Cardiac muscle cell (in vitro differentiated cells and primary cell): Measurements from ENCODE around the gene ADAMTS12. TPM values are rescaled to one million over a fixed set of nuclear protein-coding genes. Genes with fewer than 3 reads are reported as not detected.

ENCODE experiments used
- DNase-seq, 2 donors: peaks; one replicate each; pipeline versions ENCODE4 v3.0.0 to v3.0.0-alpha.2; 2010 to 2017; ENCODE audit warnings: low read depth in 1 of 2, low spot score in 1 of 2
- H3K27ac ChIP-seq: fragments of 200-600 bp; sonication (generic); 2 replicates; pipeline ENCODE4 v1.5.1; 2016
- H3K27me3 ChIP-seq: fragments of 200-600 bp; sonication (generic); 2 replicates; pipeline ENCODE4 v1.6.0; 2016; ENCODE audit warnings: control low read depth
- H3K36me3 ChIP-seq: fragments of 200-600 bp; sonication (generic); 2 replicates; pipeline ENCODE4 v1.5.1; 2016; ENCODE audit warnings: control low read depth
- H3K4me1 ChIP-seq: fragments of 200-600 bp; sonication (generic); 2 replicates; pipeline ENCODE4 v1.8.1; 2017; ENCODE audit warnings: low read depth, mild to moderate bottlenecking, mixed run types
- H3K4me3 ChIP-seq: fragments of 200-600 bp; sonication (generic); 2 replicates; pipeline ENCODE4 v1.5.1; 2016; ENCODE audit warnings: mild to moderate bottlenecking
- H3K9me3 ChIP-seq: fragments of 200-600 bp; sonication (generic); 2 replicates; pipeline ENCODE4 v1.5.1; 2017; ENCODE audit warnings: low read depth, mild to moderate bottlenecking, control low read depth
- CTCF ChIP-seq: IDR thresholded peaks from 2 replicates; pipeline ENCODE4 v1.5.1; 2012; ENCODE audit warnings: low read depth, mild to moderate bottlenecking, low read length
- polyA plus RNA-seq: library from polyadenylated mRNA; unstranded; fragments of >200 nt; fragmentation: Nextera tagmentation; extraction: Ambion mirVana; gene quantifications from 2 replicates; pipeline ENCODE4 v1.2.1, GENCODE V29; 2016
- total RNA-seq: library from RNA; depleted of rRNA; stranded (reverse); fragments of >200 nt; gene quantifications from 2 replicates; pipeline ENCODE4 v1.2.3, GENCODE V29; 2016

The ADAMTS12 gene
- 25.6 and 48.4 TPM in 2 replicates for total RNA-seq
- 29.3 and 50.4 TPM in 2 replicates for polyA plus RNA-seq

- H3K27me3 ChIP-seq: no peaks in the 10 kb centered on the region
- peak within 1 kb of the TSS; percentile 89 for H3K27ac ChIP-seq
- no peaks in the 10 kb centered on the region for H3K36me3 ChIP-seq
- peaks cover 28% of the 10 kb centered on the region for H3K4me1 ChIP-seq
- no peak for TF ChIP-seq CTCF
- H3K4me3 ChIP-seq: peak within 1 kb of the TSS; percentile 66
- peak; percentile 80 to 86 for DNase-seq
- H3K9me3 ChIP-seq: no peaks in the 10 kb centered on the region
Observed at GRCh38 chr5:33891788-33892619, at the start of gene ADAMTS12. ADAMTS12 (minus strand) TSS chr5:33891990; CDS start chr5:33891856, 134 bp downstream.

GRCh38 chr5:33941090-33941489 is 49.3 kb upstream of the ADAMTS12 start:
- no peaks in the 10 kb centered on the region for H3K36me3 ChIP-seq
- TF ChIP-seq CTCF: no peak
- H3K4me3 ChIP-seq: no peak overlapping the region
- peaks cover 26% of the 10 kb centered on the region for H3K27me3 ChIP-seq
- no peak overlapping the region for H3K27ac ChIP-seq
- DNase-seq: no peak
- no peaks in the 10 kb centered on the region for H3K9me3 ChIP-seq
- H3K4me1 ChIP-seq: no peaks in the 10 kb centered on the region

- no peaks in the 10 kb centered on the region for H3K9me3 ChIP-seq
- no peak for TF ChIP-seq CTCF
- DNase-seq: peak in 1 of 2 donors; percentile 75
- H3K4me1 ChIP-seq: no peaks in the 10 kb centered on the region
- peaks cover 27% of the 10 kb centered on the region for H3K27me3 ChIP-seq
- H3K4me3 ChIP-seq: no peak overlapping the region
- H3K27ac ChIP-seq: no peak overlapping the region
- no peaks in the 10 kb centered on the region for H3K36me3 ChIP-seq
Observed at GRCh38 chr5:33939556-33940262, 47.9 kb upstream of the ADAMTS12 start.

- H3K27ac ChIP-seq: no peak overlapping the region
- H3K4me1 ChIP-seq: no peaks in the 10 kb centered on the region
- no peak for TF ChIP-seq CTCF
- H3K9me3 ChIP-seq: no peaks in the 10 kb centered on the region
- no peak for DNase-seq
- no peaks in the 10 kb centered on the region for H3K36me3 ChIP-seq
- peaks cover 27% of the 10 kb centered on the region for H3K27me3 ChIP-seq
- no peak overlapping the region for H3K4me3 ChIP-seq
Observed at GRCh38 chr5:33938881-33939280, 47.1 kb upstream of the ADAMTS12 start.

GRCh38 chr5:33938507-33938796 is 46.7 kb upstream of the ADAMTS12 start:
- no peak overlapping the region for H3K27ac ChIP-seq
- TF ChIP-seq CTCF: no peak
- DNase-seq: no peak
- H3K36me3 ChIP-seq: no peaks in the 10 kb centered on the region
- no peaks in the 10 kb centered on the region for H3K9me3 ChIP-seq
- H3K27me3 ChIP-seq: peaks cover 27% of the 10 kb centered on the region
- no peak overlapping the region for H3K4me3 ChIP-seq
- no peaks in the 10 kb centered on the region for H3K4me1 ChIP-seq
